ENCODE measurements around the gene CHL1. TPM values are rescaled to one million over a fixed set of nuclear protein-coding genes. Genes with fewer than 3 reads are reported as not detected.
A peak's percentile ranks its signal among the peaks of the same experiment; 100 is the strongest.

The CHL1 gene
- total RNA-seq, 1 donor from 2014 or later, result 0.49 TPM

GRCh38 chr3:414063-414462 is 217.5 kb downstream of the CHL1 start:
- Histone ChIP-seq H3K9ac (no peak overlapping the region), H3K27me3 (peaks cover 49% of the 10 kb centered on the region), H3K4me3 (no peak overlapping the region), H3K27ac (no peak overlapping the region), H3K9me3 (ENCODE audit: low read depth) (no peaks in the 10 kb centered on the region), H3K36me3 (no peaks in the 10 kb centered on the region), H3F3A (ENCODE audit: low read depth) (no peaks in the 10 kb centered on the region), H3K4me1 (no peaks in the 10 kb centered on the region), H4K20me1 (ENCODE audit: low read depth) (no peaks in the 10 kb centered on the region), H2AFZ (replicated peaks) (no peak overlapping the region), H3K4me2 (no peak overlapping the region), H3K79me2 (ENCODE audit: low read depth) (no peaks in the 10 kb centered on the region)
- peak; percentile 63 for TF ChIP-seq CTCF (IDR thresholded peaks at IDR 0.05)
- no peak for TF ChIP-seq EZH2phosphoT487 (IDR thresholded peaks at IDR 0.05)
- H3K4me1 Mint-ChIP-seq, result no peaks in the 10 kb centered on the region
- H3K27me3 Mint-ChIP-seq (ENCODE audit: insufficient read depth, low read depth), result no peaks in the 10 kb centered on the region
- H3K4me3 Mint-ChIP-seq, result no peak overlapping the region
- no peak overlapping the region for H3K27ac Mint-ChIP-seq
- H3K36me3 Mint-ChIP-seq, result no peaks in the 10 kb centered on the region
- DNase-seq (ENCODE audit: low spot score), result peak; percentile 18
- H3K9me3 Mint-ChIP-seq, result no peaks in the 10 kb centered on the region

- H3K9me3 Mint-ChIP-seq, result no peaks in the 10 kb centered on the region
Observed at GRCh38 chr3:418239-418929, 221.8 kb downstream of the CHL1 start.

GRCh38 chr3:420584-420983 is 224.0 kb downstream of the CHL1 start:
- Histone ChIP-seq H3K4me2 (no peak overlapping the region), H2AFZ (replicated peaks) (no peak overlapping the region), H4K20me1 (ENCODE audit: low read depth) (no peaks in the 10 kb centered on the region), H3K9me3 (ENCODE audit: low read depth) (no peaks in the 10 kb centered on the region), H3F3A (ENCODE audit: low read depth) (no peaks in the 10 kb centered on the region), H3K27ac (no peak overlapping the region), H3K79me2 (ENCODE audit: low read depth) (no peaks in the 10 kb centered on the region), H3K9ac (no peak overlapping the region), H3K27me3 (peaks cover 52% of the 10 kb centered on the region), H3K4me1 (no peaks in the 10 kb centered on the region), H3K36me3 (no peaks in the 10 kb centered on the region), H3K4me3 (no peak overlapping the region)
- no peaks in the 10 kb centered on the region for H3K27me3 Mint-ChIP-seq (ENCODE audit: insufficient read depth, low read depth)
- DNase-seq (ENCODE audit: low spot score), result no peak
- TF ChIP-seq EZH2 (IDR thresholded peaks at IDR 0.05) (no peak), CTCF (IDR thresholded peaks at IDR 0.05) (no peak), EZH2phosphoT487 (IDR thresholded peaks at IDR 0.05) (no peak)
- no peak overlapping the region for H3K27ac Mint-ChIP-seq
- H3K36me3 Mint-ChIP-seq, result no peaks in the 10 kb centered on the region
- no peaks in the 10 kb centered on the region for H3K9me3 Mint-ChIP-seq
- no peaks in the 10 kb centered on the region for H3K4me1 Mint-ChIP-seq
- no peak overlapping the region for H3K4me3 Mint-ChIP-seq

More at GRCh38 chr3:418239-418929, 221.8 kb downstream of the CHL1 start:
- no peaks in the 10 kb centered on the region for H3F3A ChIP-seq (ENCODE audit: low read depth)
- Mint-ChIP-seq H3K4me1 (no peaks in the 10 kb centered on the region), H3K27me3 (ENCODE audit: insufficient read depth, low read depth) (no peaks in the 10 kb centered on the region), H3K4me3 (no peak overlapping the region), H3K36me3 (no peaks in the 10 kb centered on the region), H3K27ac (no peak overlapping the region)
- H3K4me1 ChIP-seq, result no peaks in the 10 kb centered on the region
- no peaks in the 10 kb centered on the region for H3K9me3 ChIP-seq (ENCODE audit: low read depth)
- no peaks in the 10 kb centered on the region for H3K79me2 ChIP-seq (ENCODE audit: low read depth)
- no peaks in the 10 kb centered on the region for H3K36me3 ChIP-seq
- no peak for TF ChIP-seq EZH2 (IDR thresholded peaks at IDR 0.05)
- TF ChIP-seq CTCF (IDR thresholded peaks at IDR 0.05), result no peak
- TF ChIP-seq EZH2phosphoT487 (IDR thresholded peaks at IDR 0.05), result no peak
- H3K27ac ChIP-seq, result no peak overlapping the region
- no peak for DNase-seq (ENCODE audit: low spot score)
- no peaks in the 10 kb centered on the region for H4K20me1 ChIP-seq (ENCODE audit: low read depth)
- H2AFZ ChIP-seq (replicated peaks), result no peak overlapping the region
- peaks cover 52% of the 10 kb centered on the region for H3K27me3 ChIP-seq
- H3K9ac ChIP-seq, result no peak overlapping the region
- no peak overlapping the region for H3K4me3 ChIP-seq
- H3K4me2 ChIP-seq, result no peak overlapping the region
